ENCODE data around the gene PDGFD. TPM values are rescaled to one million over a fixed set of nuclear protein-coding genes. Genes with fewer than 3 reads are reported as not detected.

Gene PDGFD
- total RNA-seq, result 1 to 10 TPM; 2.1 to 4.7 TPM

GRCh38 chr11:104164028-104164520 lies at the start of gene PDGFD:
PDGFD (minus strand) TSS chr11:104164147.

GRCh38 chr11:104036588-104036987 lies 127.4 kb downstream of the PDGFD start, which contains the start of gene DDI1:
DDI1 (plus strand) TSS chr11:104036640; CDS start chr11:104036823, 183 bp downstream.

Other genes starting within 250 kb of the PDGFD start
- not detected for gene DDI1, start 127.5 kb downstream of the PDGFD start, total RNA-seq